ACHN (cell line): ENCODE data around the gene PLXDC1.
"Not testable (repeated sequence)": the region's sequence is repeated elsewhere in the genome, so short reads cannot be mapped to it uniquely, and the experiment has no call there.

ENCODE experiments used
- DNase-seq: peaks from one replicate; pipeline ENCODE4 v3.0.0-alpha.2; 2015
- in situ Hi-C: cut with HindIII; loops from 2 replicates; pipeline ENCODE4 v1.10.0; 2017; ENCODE audit warnings: low sequenced_read_pairs, low pct_ligation_motif_present, low pct_unique_long_range_greater_than_20kb

The PLXDC1 gene

DNA sequence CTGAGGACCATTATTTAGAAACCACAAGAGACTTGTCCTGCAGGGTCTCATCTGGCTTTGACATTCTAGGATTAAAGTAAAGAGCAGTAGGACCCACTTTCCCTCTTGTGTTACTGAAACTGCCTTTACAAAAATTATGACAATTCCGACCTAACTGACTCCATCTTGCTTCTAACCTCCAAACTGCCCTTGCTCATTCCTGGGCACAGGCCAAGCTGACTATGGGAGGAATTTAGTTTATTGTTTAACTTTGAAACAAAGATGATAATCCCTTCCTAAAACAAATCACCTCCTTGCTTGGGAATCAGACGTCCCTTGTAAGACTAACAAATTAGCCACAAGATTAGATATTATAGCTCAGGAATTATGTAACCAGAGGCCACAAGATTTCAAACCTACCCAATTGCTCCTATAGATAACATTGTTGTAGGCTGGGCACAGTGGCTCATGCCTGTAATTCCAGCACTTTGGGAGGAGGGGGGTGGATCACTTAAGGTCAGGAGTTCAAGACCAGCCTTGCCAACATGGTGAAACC is 97.3 kb downstream of the PLXDC1 start:
- no peak for DNase-seq
- in situ Hi-C loops = no loop called here

DNA sequence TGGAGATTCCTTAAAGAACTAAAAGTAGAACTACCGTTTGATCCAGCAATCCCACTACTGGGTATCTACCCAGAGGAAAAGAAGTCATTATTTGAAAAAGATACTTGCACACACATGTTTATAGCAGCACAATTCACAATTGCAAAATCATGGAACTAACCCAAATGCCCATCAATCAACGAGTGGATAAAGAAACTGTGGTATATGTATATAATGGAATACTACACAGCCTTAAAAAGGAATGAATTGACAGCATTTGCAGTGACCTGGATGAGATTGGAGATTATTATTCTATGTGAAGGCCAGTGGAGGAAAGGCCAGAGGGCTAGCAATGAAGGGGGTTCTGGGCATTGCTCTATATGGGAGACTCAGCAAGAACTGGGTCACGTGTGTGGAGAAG is 99.0 kb downstream of the PLXDC1 start:
- DNase-seq, in situ Hi-C loops: not testable (repeated sequence)

DNA sequence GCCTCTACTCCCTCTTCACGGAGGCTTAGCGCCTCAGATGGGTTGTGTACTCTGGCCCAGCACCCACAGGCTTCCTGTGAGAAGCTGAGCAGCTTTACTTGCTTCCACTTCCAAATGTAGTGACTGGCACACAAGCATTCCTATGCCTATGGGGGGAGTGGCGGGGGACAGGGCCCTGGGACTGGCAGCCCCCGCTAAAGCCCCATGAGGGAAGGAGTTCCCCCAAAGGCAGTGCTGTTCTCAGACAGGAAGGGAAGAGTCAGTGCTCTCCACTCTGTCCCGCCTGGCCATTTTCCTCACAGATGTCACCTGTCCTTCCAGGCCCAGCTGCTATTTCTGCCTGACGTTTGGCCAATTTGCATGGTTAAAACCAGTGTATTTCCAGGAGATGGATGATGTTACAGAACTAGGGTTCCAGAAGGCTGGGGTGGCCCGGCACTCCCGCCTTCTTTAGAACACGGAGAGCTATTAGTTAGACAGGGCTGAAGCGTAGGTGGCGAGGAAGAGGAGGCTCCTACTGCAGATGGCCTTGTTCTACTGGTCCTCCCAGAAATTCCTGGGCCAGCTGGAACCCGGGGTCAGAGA is 100.3 kb downstream of the PLXDC1 start:
- no peak for DNase-seq

DNA sequence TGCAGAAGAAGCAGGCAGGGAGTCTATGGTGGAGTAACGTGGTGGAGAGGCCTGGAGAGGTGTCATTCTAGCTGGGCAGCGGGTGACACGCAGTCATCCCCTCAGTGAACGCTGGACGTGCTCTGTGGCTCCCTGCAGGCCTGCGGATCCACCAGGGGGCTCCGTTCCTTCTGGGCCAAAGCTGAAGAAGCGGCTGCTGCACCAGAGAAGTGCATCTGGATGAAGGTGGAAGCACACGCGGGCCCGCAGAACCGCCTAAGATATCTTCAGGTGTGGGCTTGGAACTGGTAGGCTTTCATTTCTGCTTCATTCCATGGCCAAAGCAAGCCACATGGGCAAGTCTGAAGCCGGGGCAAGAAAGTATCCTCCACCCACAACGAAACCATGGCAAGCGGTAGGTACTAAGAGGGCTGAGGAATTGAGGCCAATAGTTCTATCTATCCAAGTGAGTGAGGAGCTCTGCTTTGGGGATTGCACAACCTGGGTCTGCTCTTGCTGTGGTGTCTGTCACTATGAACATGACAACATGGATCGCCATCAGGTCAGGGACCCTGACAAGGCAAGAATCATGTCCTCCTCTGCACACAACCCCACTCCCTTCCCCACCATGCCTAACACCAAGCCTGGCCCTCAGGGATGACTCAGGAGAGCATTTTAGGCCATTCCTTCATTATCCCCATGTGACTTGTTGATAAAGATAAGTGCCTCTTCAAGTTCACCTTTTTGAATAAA is 105.3 kb downstream of the PLXDC1 start:
- in situ Hi-C loops = no loop called here
- DNase-seq = no peak

More for the DNA sequence above, 100.3 kb downstream of the PLXDC1 start:
- in situ Hi-C loops = no loop called here

DNA sequence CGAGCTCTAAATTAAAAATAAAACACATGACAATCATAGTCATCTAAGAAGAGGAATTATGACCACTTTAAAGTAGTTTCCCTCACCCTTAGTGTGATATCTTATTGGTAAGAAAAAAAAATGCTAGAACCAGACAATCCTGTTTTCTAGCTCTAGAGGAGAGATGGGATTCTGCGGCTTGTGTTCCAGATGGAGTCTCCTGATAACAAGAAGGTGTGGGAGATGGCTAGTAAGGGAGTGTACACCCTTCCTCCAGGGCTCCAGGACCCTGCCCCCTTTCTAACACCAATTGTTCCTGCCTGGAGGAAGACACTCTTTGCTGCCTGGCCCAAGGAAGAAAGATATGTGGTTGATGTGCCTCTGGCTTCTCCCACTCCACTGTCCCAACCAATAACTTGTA is 115.4 kb downstream of the PLXDC1 start:
- DNase-seq = no peak
- in situ Hi-C loops = no loop called here

DNA sequence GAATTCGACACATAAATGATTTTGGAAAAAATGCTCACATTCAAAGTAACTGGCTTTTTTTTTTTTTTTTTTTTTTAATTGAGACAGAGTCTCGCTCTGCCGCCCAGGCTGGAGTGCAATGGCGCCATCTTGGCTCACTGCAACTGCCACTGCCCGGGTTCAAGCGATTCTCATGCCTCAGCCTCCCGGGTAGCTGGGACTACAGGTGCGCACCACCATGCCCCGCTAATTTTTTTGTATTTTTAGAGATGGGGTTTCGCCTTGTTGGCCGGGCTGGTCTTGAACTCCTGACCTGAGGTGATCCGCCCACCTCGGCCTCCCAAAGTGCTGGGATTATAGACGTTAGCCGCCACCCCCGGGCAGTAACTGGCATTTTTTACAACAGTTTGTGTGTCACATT is 115.9 kb downstream of the PLXDC1 start:
- in situ Hi-C loops, DNase-seq: not testable (repeated sequence)

DNA sequence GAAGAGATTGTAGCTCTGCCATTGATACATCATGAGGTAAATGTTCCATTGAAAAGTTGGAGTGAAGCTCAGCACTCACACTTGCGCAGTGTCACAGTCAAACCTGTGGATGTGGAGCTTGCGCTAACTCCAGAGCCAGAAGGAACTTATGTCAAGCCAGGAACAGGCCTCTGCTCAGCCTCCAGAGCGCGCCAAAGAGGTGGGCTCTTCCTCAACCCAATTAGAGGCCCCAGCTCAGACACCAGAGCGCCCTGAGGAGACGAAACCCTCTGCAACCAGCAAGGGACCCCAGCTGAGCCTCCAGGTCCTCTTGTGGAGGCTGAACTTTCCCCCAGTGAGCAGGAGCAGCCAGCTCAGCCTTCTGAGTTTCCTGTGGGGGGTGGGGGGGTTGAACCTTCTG is 122.7 kb downstream of the PLXDC1 start:
- in situ Hi-C loops = no loop called here
- no peak for DNase-seq

DNA sequence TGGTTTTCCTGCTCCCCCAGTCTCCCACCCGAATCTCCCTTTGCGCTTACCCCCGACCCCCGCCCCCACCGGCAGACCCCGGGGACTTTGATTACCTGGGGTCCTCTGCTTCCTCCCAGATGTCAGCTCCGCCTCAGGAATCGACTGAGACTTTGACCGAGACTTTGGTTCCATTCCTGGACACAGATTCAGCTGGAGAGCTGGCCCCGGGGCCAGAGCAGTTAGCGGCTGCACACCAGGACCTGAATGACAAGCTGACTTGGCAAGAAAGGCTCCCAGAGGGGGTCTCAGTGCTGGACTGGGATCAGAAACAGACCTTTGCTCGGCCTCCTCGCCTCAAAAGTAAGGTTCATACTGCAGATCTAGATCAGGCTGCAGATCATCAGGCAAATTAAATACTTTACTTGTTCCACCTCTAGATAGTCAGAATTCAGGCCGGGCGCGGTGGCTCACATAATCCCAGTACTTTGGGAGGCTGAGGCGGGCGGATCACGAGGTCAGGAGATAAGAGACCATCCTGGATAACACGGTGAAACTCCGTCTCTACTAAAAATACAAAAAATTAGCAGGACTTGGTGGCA is 123.9 kb downstream of the PLXDC1 start:
- in situ Hi-C loops = no loop called here
- DNase-seq = no peak

DNA sequence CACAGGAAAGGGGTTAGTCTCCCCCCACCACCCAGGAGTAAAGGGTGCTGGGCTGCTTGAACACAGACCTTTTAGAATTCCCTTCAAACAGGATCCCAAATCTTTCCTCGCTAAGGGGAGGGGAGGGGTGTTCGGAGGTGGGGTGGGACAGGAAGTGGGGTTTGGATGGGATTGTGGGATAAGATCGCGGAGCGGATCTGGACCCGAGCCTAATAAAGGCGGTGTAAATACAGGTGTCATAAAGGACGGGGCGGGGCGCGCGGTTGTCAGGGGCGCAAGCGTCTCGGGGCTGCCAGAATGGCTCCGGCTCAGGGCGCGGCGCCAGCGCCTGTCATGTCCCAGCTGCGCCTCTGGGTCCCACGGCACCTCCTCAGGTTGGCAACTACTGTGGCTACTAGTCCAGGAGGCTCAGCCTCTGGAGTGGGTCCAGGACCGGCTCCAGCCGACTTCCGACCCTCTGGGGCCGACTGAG is 124.4 kb downstream of the PLXDC1 start:
- in situ Hi-C loops = no loop called here
- peak; percentile 7 for DNase-seq

DNA sequence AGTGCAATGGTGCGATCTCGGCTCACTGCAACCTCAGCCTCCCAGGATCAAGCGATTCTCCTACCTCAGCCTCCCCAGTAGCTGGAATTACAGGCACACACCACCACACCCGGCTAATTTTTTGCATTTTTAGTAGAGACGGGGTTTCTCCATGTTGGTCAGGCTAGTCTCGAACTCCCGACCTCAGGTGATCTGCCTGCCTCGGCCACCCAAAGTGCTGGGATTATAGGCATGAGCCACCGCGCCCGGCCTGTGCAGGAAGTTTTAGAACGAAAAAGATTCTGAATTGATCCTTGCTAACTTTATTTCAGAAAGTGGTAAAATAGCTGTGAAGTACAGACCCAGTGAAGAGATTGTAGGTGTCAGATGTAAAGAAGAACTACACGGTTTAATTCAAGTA is 125.1 kb downstream of the PLXDC1 start:
- in situ Hi-C loops, DNase-seq: not testable (repeated sequence)

DNA sequence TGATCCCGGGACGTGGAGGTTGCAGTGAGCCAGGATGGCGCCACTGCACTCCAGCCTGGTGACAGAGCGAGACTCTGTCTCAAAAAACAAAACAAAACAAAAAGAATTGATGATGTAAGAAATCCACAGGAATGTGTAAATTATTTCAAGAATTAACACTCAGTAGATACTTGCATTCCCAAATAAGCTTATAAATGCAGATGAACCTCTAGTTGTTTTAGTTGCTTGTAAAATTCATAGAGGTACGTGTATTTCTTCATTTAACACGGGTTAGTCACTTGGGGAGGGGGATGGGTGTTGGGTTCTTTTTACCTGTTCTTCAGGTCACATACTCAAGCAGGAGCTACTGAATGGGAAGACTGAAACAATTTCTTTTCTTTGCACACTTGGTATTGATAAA is 128.5 kb downstream of the PLXDC1 start:
- no peak for DNase-seq
- in situ Hi-C loops = no loop called here

DNA sequence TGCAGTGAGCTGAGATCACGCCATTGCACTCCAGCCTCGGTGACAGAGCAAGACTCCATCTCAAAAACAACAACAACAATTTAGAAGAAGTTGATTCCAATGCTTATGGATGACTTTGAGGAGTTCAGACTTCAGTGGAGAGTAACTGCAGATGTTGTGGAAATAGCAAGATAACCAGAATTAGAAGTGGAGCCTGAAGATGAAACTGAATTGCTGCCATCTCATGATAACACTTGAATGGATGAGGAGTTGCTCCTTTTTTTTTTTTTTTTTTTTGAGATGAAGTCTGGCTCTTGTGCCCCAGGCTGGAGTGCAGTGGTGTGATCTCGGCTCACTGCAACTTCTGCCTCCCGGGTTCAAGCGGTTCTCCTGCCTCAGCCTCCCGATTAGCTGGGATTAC is 131.4 kb downstream of the PLXDC1 start:
- DNase-seq, in situ Hi-C loops: not testable (repeated sequence)

DNA sequence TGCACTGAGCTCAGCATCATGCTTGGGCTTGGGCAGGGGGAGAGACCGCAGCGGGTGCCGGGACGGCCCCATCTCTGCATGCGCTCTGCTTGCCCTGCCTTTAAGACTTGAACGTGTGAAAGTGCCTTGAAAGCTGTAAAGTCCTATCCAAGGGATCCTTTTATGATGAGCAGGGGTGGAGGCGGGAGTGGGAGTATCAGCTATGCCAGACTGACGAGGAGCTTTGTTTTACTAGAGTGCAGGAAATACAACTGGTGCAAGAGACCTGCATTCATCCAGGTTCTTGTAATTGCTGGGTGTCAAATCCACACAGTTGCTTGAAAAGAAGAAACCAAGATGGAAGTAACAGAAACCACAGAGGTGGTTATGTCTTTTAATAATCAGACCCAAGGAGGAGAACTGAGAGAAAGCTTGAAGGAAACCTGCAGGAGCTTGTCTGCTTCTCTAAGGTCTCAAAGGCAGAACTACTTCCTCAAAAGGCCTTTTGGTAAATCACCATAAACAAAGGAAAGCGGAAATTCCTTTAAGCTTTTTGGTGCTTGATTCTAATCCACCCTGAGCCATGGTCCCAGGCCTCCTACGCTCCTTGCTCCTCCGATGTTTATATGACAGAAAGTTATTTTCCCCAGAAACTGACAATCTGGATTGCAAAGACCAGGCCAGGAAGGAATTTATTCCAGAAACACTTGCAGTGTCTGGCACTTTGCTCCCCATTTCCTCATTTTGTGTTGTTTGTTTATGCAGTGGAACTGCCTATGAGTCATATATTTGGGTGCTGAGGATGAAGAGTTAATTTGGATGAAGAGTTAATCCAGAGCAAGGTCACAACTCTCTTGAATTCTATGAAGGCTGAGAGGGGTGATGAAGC is 132.9 kb downstream of the PLXDC1 start:
- in situ Hi-C loops = no loop called here
- no peak for DNase-seq

DNA sequence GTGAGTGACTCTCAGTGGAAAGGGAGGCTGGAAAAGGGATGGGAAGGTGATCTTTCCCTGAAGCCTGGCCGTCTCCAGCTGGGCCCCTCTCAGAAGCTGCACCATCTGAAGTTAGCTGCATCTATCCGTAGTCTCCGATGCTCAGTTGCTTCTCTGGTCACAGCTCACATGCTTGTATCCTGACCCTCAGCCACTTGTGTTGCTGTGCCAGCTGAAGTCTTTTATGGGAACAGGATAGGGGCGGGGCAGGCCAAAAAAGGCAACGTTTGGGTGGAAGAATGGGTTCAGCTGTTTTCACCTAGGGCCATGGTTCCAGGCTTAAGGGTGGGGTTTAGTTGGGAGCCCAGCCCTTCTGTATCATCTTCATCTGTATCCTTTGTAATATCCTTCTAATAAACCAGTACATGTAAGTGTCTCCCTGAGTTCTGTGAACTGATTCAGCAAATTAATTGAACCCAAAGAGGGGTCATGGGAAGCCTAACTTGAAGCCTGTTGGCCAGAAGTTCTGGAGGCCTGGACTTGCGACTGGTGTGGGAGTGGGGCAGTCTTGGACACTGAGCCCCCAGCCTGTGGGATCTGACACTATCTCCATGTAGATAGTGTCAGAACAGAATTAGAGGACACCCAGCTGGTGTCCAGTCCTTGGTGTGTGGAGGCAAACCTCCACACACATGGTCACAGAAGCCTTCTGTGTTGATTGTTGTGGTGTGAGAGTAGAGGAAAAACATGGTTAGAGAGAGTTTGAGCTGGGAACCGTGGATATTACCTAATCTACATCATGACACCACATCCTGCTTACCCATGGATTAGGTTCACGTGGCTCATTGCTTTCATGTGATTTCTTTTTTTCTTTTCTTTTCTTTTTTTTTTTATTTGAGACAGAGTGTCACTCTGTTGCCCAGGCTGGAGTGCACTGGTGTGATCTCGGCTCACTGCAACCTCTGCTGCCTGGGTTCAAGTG is 135.0 kb downstream of the PLXDC1 start:
- DNase-seq = no peak
- in situ Hi-C loops = no loop called here

DNA sequence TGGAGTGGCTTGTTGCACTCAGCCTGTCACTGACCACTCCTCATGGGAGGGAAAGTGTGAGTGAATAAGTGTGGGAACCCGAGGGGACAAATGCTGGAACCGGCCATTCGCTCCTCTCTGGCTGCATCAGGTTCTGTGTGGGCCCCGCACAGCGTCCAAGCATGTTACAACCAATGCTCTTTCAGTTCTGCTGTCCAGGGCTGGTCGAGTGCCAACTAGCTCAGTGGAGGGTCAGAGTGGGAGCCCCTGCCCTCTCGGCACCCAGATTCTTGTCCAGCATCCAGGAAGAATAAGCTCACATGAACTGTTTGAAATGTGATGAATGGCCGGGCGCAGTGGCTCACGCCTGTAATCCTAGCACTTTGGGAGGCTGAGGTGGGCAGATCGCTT is 135.9 kb downstream of the PLXDC1 start:
- DNase-seq = no peak
- in situ Hi-C loops = no loop called here

DNA sequence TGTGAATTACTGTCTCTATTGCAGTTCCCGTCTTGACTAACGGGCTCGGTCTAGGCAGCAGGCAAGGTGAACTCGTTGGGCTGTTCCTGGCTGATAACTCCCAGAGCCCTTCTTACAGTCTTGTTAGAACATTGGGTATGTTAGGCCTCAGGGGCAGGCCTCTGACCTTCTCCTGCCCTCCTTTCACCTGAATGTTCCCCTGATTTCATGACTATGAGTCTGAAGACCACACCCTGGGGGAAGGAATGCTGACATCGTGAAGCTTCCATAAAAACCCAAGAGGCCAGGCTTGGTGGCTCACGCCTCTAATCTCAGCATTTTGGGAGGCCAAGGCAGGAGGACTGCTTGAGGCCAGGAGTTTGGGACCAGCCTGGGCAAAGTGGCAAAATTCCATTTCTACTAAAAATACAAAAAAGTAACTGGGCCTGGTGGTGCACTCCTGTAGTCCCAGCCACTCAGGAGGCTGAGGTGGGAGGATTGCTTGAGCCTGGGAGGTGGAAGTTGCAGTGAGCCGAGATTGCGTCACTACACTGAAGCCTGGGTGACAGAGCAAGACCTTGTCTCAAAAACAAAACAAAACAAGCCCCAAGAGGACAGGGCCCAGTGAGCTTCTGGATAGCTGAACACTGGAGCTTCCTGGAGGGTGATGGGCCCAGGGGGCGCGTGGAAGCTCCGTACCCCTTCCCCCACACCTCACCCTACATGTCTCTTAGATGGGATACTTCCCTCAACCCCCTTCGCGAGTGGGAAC is 136.5 kb downstream of the PLXDC1 start:
- in situ Hi-C loops = no loop called here
- DNase-seq = no peak
